Thymus (tissue), 14 donors: ENCODE data around the gene GOLGA6A. TPM values are rescaled to one million over a fixed set of nuclear protein-coding genes. Genes with fewer than 3 reads are reported as not detected.
"Not testable (repeated sequence)": the region's sequence is repeated elsewhere in the genome, so short reads cannot be mapped to it uniquely, and the experiment has no call there.

ENCODE experiments used
- DNase-seq, 9 donors: peaks; one replicate each; pipeline ENCODE4 v3.0.0-alpha.2; 2013; ENCODE audit warnings: low spot score in 9 of 9, low read depth in 6 of 9, missing footprints in 1 of 9
- H3K27ac ChIP-seq, 2 donors: one replicate each; pipeline ENCODE4 v1.5.1; 2013; ENCODE audit warnings: control low read depth in 1 of 2, low read depth in 1 of 2, low read length in 1 of 2, mild to moderate bottlenecking in 1 of 2, moderate library complexity in 1 of 2
- H3K27me3 ChIP-seq, 2 donors: one replicate each; pipeline ENCODE4 v1.5.1; 2013; ENCODE audit warnings: low read length in 1 of 2; ENCODE audit not compliant: control insufficient read depth in 2 of 2, insufficient read depth in 1 of 2
- H3K36me3 ChIP-seq, 2 donors: one replicate each; pipeline ENCODE4 v1.5.1; 2013; ENCODE audit warnings: low read length in 1 of 2, mild to moderate bottlenecking in 1 of 2, moderate library complexity in 1 of 2; ENCODE audit not compliant: control insufficient read depth in 2 of 2, insufficient read depth in 2 of 2
- H3K4me1 ChIP-seq, 2 donors: one replicate each; pipeline ENCODE4 v1.5.1; 2013; ENCODE audit warnings: low read length in 2 of 2; ENCODE audit not compliant: control insufficient read depth in 2 of 2, insufficient read depth in 2 of 2
- H3K4me3 ChIP-seq, 2 donors: one replicate each; pipeline ENCODE4 v1.5.1; 2013; ENCODE audit warnings: low read length in 2 of 2, control low read depth in 1 of 2, mild to moderate bottlenecking in 1 of 2
- H3K9me3 ChIP-seq, 2 donors: one replicate each; pipeline ENCODE4 v1.5.1; 2013; ENCODE audit warnings: low read length in 1 of 2, mild to moderate bottlenecking in 1 of 2; ENCODE audit not compliant: control insufficient read depth in 2 of 2, insufficient read depth in 1 of 2
- WGBS: extraction: QIAGEN DNeasy Blood & Tissue Kit; methylation state at CpG from one replicate; pipeline ENCODE4 v1.1.7; 2013; 5-methylcytosine and 5-hydroxymethylcytosine counted together
- long read RNA-seq, 10 donors: transcript quantifications; one replicate each; lab custom pipeline, GENCODE V29; 2026
- polyA plus RNA-seq: library from polyadenylated mRNA; stranded (reverse); fragments of 200-250 nt; gene quantifications from one replicate; pipeline ENCODE4 v1.2.3, GENCODE V29; 2013
- total RNA-seq: library from RNA; stranded (reverse); fragments of 120-200 nt; gene quantifications from one replicate; pipeline ENCODE4 v1.2.4, GENCODE V29; 2013
- donor health status: healthy.

The GOLGA6A gene, protein sequence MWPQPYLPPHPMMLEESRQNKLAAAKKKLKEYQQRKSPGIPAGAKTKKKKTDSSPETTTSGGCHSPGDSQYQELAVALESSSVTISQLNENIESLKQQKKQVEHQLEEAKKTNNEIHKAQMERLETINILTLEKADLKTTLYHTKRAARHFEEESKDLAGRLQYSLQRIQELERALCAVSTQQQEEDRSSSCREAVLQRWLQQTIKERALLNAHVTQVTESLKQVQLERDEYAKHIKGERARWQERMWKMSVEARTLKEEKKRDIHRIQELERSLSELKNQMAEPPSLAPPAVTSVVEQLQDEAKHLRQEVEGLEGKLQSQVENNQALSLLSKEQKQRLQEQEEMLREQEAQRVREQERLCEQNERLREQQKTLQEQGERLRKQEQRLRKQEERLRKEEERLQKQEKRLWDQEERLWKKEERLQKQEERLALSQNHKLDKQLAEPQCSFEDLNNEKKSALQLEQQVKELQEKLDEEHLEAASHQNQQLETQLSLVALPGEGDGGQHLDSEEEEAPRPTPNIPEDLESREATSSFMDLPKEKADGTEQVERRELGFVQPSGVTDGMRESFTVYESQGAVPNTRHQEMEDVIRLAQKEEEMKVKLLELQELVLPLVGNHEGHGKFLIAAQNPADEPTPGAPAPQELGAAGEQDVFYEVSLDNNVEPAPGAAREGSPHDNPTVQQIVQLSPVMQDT
- total RNA-seq (0.09 TPM), polyA plus RNA-seq (0.09 TPM)
- long read RNA-seq, donor 1, result 0 reads
- long read RNA-seq, donor 2, result 0 reads
- long read RNA-seq, donor 3, result 0 reads
- long read RNA-seq, donor 4, result 0 reads
- long read RNA-seq, donor 5, result 0 reads
- long read RNA-seq, donor 6, result 0 reads
- long read RNA-seq, donor 7, result 0 reads
- long read RNA-seq, donor 8, result 0 reads
- long read RNA-seq, donor 9, result 0 reads
- long read RNA-seq, donor 10, result 0 reads

DNA sequence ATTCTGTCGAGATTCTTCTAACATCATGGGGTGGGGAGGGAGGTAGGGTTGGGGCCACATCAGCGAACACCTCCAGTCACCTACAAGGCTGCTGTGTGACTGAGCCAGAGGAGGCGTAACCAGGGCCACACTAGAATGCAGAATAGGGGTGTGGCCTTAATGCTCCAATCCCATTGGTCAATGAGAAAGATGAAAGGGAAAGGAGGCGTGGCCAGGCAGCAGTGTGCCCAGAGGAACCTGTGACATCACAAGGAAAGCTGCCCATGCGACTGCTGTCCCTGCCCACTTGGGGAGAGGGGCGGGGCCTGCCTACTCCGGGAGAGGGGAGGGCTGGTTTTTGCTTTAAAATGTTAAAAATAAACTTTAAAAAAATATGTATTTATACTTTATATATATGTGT, at the start of gene GOLGA6A:
TSS of gene GOLGA6A (minus strand) at position 101 of the 400 bp plus-strand sequence. CDS start at position 60, 41 bp downstream.
- H3K9me3 ChIP-seq, H3K27ac ChIP-seq, H3K4me1 ChIP-seq, H3K4me3 ChIP-seq, H3K36me3 ChIP-seq, DNase-seq, H3K27me3 ChIP-seq: not testable (repeated sequence)
- no CpG with 5 or more reads among the region's 7 CpGs for WGBS

DNA sequence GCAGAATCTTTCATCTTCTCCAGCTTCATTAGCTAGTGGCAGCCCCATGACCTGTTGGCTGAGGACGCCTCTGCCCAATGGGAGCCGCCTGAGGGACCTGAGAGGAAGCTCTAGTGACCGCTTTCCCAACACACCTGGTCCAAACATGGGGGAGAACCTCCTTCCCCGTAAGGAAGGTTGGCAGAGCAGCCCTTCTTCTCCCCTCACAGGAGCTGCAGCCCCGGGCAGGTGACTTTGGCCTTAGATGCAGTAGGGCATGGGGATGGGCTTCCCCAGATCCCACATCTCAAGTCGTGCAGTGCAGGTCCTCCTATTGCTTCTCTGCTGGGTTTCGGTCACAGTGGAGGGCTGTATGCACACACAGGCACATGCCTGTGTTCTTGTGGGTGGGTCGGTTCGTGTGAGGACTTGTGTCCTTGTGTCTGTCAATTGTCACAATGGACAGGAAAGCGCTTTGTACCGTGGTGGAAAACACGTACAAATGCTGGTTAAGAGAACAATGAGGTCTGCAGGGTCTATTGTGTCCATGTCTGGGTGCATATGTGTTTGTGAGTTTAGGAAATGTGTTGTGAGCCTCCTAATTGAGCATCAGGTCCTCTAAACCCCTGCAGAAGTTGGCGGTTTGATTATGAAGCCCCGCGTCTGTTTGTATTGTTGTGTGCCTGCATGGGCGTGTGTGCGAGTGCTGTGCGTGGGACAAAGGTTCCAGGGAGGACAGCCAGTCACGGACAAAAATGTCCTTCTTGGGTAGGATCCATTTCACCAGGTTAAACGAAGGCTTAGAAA, 49.5 kb upstream of the GOLGA6A start:
- no peaks in the 10 kb centered on the region for H3K36me3 ChIP-seq
- H3K27me3 ChIP-seq, result peaks cover 96 to 100% of the 10 kb centered on the region in 2 donors
- H3K4me1 ChIP-seq, result peaks cover 4 to 20% of the 10 kb centered on the region in 2 donors
- H3K9me3 ChIP-seq, result peaks cover 5 to 35% of the 10 kb centered on the region in 2 donors
- H3K27ac ChIP-seq, result no peak overlapping the region
- 15% methylated on average over 20 of the region's 20 CpGs for WGBS
- H3K4me3 ChIP-seq, result no peak overlapping the region
- DNase-seq, result no peak

DNA sequence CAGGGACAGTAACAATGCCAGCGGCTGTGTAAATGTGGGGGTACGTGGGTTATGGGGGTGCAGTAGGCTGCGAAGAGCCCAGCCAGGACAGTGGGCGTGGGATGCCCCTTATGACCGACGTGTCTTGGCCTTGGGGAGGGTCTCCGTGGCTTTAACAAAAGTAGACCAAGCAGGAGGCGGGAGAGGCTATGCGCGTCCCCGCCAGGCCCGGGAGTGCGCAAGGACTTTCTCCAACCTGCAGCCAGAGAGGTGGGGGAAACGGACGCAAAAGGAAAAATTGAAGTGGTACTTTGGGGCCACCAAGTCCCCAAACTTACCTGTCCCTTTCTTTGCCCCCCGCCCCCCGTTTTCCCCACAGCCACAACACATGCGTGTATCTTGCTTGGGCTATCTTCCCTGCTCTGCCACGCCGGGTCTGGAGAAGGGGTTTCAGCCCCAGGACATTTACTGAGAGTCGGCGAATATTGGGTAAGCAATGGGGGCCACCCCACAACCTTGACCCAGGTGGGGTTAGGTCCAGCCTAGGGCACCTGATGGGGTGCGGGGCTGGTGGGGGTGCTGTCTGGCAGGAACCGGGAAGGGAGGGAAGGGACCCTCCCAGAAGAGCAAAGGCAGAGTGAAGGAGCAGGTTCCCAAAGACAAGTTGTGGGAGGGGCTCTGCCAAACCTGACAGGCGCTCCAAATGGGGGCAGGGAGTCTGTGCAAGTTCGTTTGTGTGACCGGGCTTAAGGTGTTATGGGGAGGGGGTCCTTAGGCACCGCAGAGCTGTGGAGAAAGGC, 48.7 kb upstream of the GOLGA6A start:
- Histone ChIP-seq H3K27me3 (peaks cover 92 to 98% of the 10 kb centered on the region in 2 donors), H3K9me3 (peaks cover 5 to 34% of the 10 kb centered on the region in 2 donors), H3K36me3 (no peaks in the 10 kb centered on the region), H3K4me1 (peaks cover 0 to 15% of the 10 kb centered on the region in 2 donors), H3K27ac (no peak overlapping the region), H3K4me3 (no peak overlapping the region)
- DNase-seq, result no peak
- WGBS, result 13% methylated on average over 28 of the region's 28 CpGs

DNA sequence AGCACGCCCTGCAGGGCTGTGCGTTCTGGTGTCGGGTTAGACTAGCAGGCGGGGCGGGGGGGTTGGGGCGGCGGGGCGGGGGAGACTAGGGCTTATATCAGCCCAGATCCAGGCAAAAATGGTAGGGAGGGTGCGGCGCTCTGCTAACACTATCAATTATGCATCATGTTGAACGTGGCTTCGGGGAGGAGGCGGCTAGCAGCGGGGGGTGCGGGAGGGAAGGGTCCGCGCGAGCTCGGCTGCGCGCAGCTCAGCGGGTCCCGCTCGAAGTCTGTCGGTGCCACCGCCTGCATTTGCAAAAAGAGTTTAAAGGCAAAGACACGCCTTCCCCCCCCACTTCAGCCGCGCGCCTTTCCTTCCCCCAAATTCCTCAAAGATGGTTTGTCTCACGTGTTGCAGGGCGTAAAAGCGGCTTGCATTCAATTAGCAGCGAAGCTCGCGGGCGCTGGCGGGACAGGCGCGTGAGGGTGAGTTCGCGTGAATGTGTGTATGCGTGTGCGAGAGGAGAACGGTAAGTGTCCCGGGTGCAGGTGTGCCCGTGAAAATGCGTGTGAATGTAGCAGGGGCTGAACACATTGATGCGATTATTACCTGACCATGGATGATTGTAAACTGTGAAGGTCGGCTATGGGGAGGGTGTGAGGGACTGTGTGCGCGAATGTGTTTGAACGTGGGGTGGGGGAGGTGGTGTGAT, 48.0 kb upstream of the GOLGA6A start, which contains the start of gene ISLR2:
TSS of gene ISLR2 (plus strand) at position 432 of the 694 bp plus-strand sequence. CDS start 2,169 bp downstream, outside the sequence.
- H3K27me3 ChIP-seq, result peaks cover 85 to 93% of the 10 kb centered on the region in 2 donors
- peaks cover 5 to 28% of the 10 kb centered on the region in 2 donors for H3K9me3 ChIP-seq
- no peaks in the 10 kb centered on the region for H3K36me3 ChIP-seq
- peaks cover 0 to 11% of the 10 kb centered on the region in 2 donors for H3K4me1 ChIP-seq
- WGBS, result 5% methylated on average over 53 of the region's 53 CpGs
- H3K27ac ChIP-seq, result no peak within 1 kb of the TSS
- no peak within 1 kb of the TSS for H3K4me3 ChIP-seq
- DNase-seq, result no peak

DNA sequence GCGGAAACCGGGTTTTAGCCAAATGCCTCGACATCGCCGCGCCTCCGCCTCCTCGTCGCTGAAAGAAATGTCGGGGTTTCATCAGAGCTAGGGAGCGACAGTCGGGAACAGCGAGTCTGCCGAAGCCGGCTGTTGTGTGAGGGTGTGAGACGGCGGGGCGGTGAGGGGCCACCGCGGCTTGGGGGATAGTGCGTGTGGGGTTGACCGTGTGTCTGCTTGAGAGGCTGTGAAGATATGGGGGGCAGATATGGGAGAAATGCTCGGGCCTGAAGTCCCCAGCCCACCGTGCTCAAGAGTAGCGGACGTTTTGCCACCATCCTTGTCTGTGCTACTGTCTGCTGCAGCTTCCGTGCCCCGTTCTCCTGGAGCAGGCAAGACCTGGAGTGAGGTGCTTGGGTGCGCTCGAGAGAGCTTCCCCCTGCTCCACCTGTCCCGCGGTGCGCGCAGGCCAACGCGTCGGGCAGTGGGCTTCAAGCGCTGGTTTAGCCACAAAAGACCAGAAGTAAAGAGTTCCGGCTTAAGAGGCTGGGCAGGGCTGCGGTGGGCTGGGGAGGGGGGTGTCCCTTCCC, 47.3 kb upstream of the GOLGA6A start:
- no peak overlapping the region for H3K4me3 ChIP-seq
- H3K27ac ChIP-seq, result no peak overlapping the region
- H3K4me1 ChIP-seq, result peaks cover 0 to 11% of the 10 kb centered on the region in 2 donors
- 5% methylated on average over 40 of the region's 40 CpGs for WGBS
- H3K9me3 ChIP-seq, result peaks cover 5 to 21% of the 10 kb centered on the region in 2 donors
- DNase-seq, result no peak
- no peaks in the 10 kb centered on the region for H3K36me3 ChIP-seq
- peaks cover 79 to 87% of the 10 kb centered on the region in 2 donors for H3K27me3 ChIP-seq

DNA sequence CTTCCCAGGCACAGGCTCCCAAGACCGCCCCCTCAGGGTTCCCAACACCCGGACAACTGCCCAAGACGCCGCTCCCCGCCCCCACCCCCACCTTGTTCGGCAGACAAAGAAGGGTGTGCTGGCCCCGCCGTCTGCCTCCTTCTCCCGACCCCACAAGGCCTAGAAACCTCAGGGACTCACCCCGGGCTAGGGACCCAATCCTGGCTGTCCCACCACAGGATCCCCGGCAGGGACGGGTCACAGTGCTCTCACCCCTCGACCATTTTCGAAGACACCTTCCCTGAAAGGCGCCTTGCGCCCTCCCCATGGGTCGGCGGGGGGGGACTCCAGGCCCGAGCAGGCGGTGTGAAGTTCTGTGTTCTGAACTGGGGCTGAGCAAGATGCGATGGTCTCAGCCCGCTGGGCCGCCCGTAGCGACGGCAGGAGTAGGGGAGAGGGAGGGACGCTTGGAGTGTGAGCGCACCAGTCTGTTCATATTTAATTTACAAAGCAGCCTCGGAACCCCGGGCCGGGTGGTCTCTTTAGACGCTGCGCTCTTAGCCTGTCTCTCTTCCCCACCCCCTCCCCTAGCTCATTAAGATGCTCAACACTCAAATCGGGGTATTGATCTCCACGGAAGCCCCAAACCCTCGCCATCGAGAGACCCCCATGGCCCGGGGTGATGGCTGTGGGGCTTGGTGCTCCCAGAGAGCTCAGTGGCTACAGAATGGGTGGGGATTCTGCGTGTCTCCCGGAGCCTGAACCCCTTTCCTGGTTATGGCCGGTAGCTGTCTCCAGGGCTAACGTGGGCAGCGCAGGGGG, 46.6 kb upstream of the GOLGA6A start:
- DNase-seq, result no peak
- Histone ChIP-seq H3K4me3 (no peak overlapping the region), H3K36me3 (no peaks in the 10 kb centered on the region), H3K27me3 (peaks cover 72 to 80% of the 10 kb centered on the region in 2 donors), H3K4me1 (peaks cover 0 to 11% of the 10 kb centered on the region in 2 donors), H3K27ac (no peak overlapping the region), H3K9me3 (peaks cover 4 to 20% of the 10 kb centered on the region in 2 donors)
- 6% methylated on average over 43 of the region's 43 CpGs for WGBS
